HG03520 (cell line): ENCODE measurements around the gene PTPN7.
A peak's percentile ranks its signal among the peaks of the same experiment; 100 is the strongest.
"Not testable (repeated sequence)": the region's sequence is repeated elsewhere in the genome, so short reads cannot be mapped to it uniquely, and the experiment has no call there.

ENCODE experiments used
- ATAC-seq: cut with Tn5 transposase; IDR thresholded peaks from one replicate; pipeline ENCODE4 v1.9.1; 2021; ENCODE audit warnings: mild to moderate bottlenecking, moderate library complexity; ENCODE audit not compliant: unreplicated experiment

PTPN7 gene

GRCh38 chr1:202167708-202168415, 7.5 kb upstream of the PTPN7 start:
- no peak for ATAC-seq

- not testable (repeated sequence) for ATAC-seq
Measured at GRCh38 chr1:202167054-202167453, 6.7 kb upstream of the PTPN7 start.

- no peak for ATAC-seq
Measured at GRCh38 chr1:202165942-202166843, 5.8 kb upstream of the PTPN7 start.

GRCh38 chr1:202165267-202165941, 5.0 kb upstream of the PTPN7 start:
- no peak for ATAC-seq

GRCh38 chr1:202164271-202165037, 4.1 kb upstream of the PTPN7 start:
- peak; percentile 44 for ATAC-seq

GRCh38 chr1:202163281-202164270, 3.2 kb upstream of the PTPN7 start:
- no peak for ATAC-seq

GRCh38 chr1:202162418-202163280, 2.2 kb upstream of the PTPN7 start:
- ATAC-seq: no peak

- no peak for ATAC-seq
Measured at GRCh38 chr1:202162047-202162417, 1.6 kb upstream of the PTPN7 start.

- no peak for ATAC-seq
Measured at GRCh38 chr1:202161151-202162046, 997 bp upstream of the PTPN7 start.

- ATAC-seq: no peak
Measured at GRCh38 chr1:202159534-202160371, 649 bp downstream of the PTPN7 start.

- no peak for ATAC-seq
Measured at GRCh38 chr1:202158810-202159533, 1.4 kb downstream of the PTPN7 start.

GRCh38 chr1:202157945-202158344, 2.5 kb downstream of the PTPN7 start:
- ATAC-seq: no peak

GRCh38 chr1:202156590-202156989, 3.8 kb downstream of the PTPN7 start:
- no peak for ATAC-seq

- ATAC-seq: no peak
Measured at GRCh38 chr1:202155478-202156021, 4.9 kb downstream of the PTPN7 start.

- no peak for ATAC-seq
Measured at GRCh38 chr1:202154766-202155477, 5.5 kb downstream of the PTPN7 start.
